LNCAP (cell line): ENCODE measurements around the gene ERN1.

Experiments used
- CTCF ChIP-seq: fragments of 450-650 bp; IDR thresholded peaks from 2 replicates; pipeline ENCODE4 v1.5.1; 2017; ENCODE audit warnings: mild to moderate bottlenecking

The ERN1 gene

GRCh38 chr17:64039106-64039400 lies 90.9 kb downstream of the ERN1 start:
- no peak for TF ChIP-seq CTCF

GRCh38 chr17:64038331-64039105 lies 91.4 kb downstream of the ERN1 start:
- TF ChIP-seq CTCF = no peak

GRCh38 chr17:64037802-64038201 lies 92.1 kb downstream of the ERN1 start:
- TF ChIP-seq CTCF = no peak

DNA sequence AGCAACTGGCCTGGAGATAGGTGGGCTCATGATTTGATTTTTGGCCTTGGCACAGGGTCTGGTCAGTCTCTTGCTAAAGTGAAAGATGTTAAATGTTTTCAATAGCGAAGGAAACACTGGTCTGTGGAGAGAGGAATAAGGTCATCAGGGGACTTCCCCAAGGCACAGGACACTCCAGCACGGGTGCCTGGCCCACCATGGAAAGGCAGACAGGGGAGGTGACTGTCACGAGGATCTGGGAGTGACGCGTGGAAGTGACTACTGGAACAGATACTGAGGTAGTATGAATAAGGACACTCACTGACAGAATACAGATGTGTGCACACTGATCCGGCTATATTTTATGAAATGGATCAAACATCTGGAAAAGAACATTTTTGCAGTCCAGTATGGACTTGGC lies 92.8 kb downstream of the ERN1 start:
- no peak for TF ChIP-seq CTCF

DNA sequence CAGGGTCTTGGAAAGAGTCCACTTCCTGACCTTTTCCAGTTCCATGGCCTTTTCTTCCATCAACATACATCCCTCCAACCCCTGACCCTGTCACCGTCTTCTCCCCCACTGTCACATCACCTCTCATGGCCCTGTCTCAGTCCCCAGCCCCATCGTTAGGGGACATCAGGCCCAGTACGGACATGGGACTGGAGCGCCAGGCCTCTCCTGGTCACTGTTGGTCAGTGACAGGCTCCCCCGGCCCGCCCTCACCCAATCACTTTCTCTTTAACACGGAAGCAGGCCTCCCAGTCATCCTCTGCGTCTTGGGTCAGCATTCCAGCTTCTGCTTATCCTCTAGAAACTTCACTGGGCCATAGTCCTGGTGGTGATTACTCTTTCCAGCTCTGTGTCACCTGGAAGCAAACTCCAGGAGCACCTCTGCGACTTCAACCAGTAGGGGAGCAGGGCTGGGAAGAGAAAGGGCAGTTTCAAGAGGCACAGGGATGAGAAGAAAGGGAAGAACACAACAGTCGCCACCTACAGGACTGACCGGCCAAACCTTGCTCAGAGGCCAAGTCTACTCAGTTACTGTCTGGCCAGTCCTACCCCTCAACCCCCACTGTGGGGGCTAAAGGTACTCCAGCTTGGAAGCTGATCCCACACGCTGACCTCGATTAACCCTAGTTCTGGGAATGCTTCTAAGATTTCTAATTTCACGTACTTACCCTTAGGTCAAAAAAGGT lies 93.6 kb downstream of the ERN1 start:
- TF ChIP-seq CTCF = no peak

GRCh38 chr17:64032081-64032480 lies 97.9 kb downstream of the ERN1 start:
- no peak for TF ChIP-seq CTCF

DNA sequence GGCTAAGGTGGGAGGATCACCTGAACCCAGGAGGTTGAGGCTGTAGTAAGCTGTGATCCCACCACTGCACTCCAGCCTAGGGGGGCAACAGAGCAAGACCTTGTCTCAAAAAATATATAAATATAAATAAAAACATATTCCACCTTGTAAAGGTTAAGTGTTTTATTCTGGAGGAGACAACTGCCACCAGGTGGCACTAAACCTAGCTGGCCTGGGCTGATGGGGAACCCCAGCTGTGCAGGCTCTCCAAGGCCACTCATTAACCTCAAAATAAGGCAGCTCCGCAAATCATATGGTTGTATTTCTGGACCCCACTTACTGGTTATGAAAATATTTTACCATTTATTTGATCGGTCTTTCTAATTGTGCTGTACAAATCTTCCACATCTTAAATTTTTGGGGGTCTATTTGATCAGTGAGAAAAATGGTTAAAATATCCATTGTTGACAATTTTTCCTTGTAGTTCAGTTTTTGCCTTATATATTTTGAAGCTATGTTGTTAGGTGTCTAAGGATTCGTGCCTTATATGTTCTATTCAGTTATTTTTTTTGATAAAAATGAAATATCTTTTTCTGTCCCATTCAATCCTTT lies 101.0 kb downstream of the ERN1 start:
- peak; percentile 67 for TF ChIP-seq CTCF
